ENCODE measurements around the gene IMPACT. TPM values are rescaled to one million over a fixed set of nuclear protein-coding genes. Genes with fewer than 3 reads are reported as not detected.

The IMPACT gene
- total and polyA plus RNA-seq, 2 of the 4 experiments (the other 2 are of a cell fraction) = 11.8 to 13.8 TPM

GRCh38 chr18:24429188-24429587 is 2.7 kb downstream of the IMPACT start:
- Histone ChIP-seq H4K5ac (ENCODE audit: low read depth, low read length) (no peak overlapping the region), H3K9me1 (ENCODE audit: insufficient read depth, low read length) (peaks cover 3% of the 10 kb centered on the region), H3K27me3 (ENCODE audit: control insufficient read depth, insufficient read depth, low read length) (no peaks in the 10 kb centered on the region), H2BK15ac (ENCODE audit: low read depth, low read length) (no peak overlapping the region), H3K4me3 (ENCODE audit: insufficient read depth, low read depth, low read length) (no peak overlapping the region), H3K56ac (ENCODE audit: extremely low read depth, insufficient read depth, low read length) (no peak overlapping the region), H3K4ac (ENCODE audit: low read depth, low read length) (no peak overlapping the region), H3K18ac (ENCODE audit: low read depth, low read length) (no peak overlapping the region), H4K20me1 (ENCODE audit: insufficient read depth, low read length) (no peaks in the 10 kb centered on the region), H3K79me1 (ENCODE audit: low read depth in 1 of 2, low read length in 2 of 2) (peaks cover 19 to 29% of the 10 kb centered on the region in 2 experiments), H2BK5ac (ENCODE audit: low read depth, low read length, poor library complexity, severe bottlenecking) (no peak overlapping the region), H3K4me2 (ENCODE audit: low read depth, low read length) (no peak overlapping the region), H2BK20ac (ENCODE audit: low read depth, low read length) (no peak overlapping the region), H3K27ac (ENCODE audit: insufficient read depth, low read length) (no peak overlapping the region), H3K9me3 (ENCODE audit: control insufficient read depth, insufficient read depth, low read length) (no peaks in the 10 kb centered on the region), H3K36me3 (ENCODE audit: control insufficient read depth, insufficient read depth, low read length) (peaks cover 3% of the 10 kb centered on the region; the same call in 1 of the 2 replicates), H4K8ac (ENCODE audit: low read depth in 2 of 2, low read length in 2 of 2) (no peak overlapping the region), H4K91ac (ENCODE audit: insufficient read depth, low read depth, low read length) (no peak overlapping the region), H3K14ac (replicated peaks; ENCODE audit: low read depth, low read length) (no peak overlapping the region), H2AK5ac (ENCODE audit: low read depth, low read length) (no peak overlapping the region), H2AFZ (replicated peaks; ENCODE audit: low read length, poor library complexity) (no peak overlapping the region), H2BK120ac (ENCODE audit: low read depth, low read length) (no peak overlapping the region), H3K23ac (ENCODE audit: low read depth, low read length) (no peak overlapping the region), H3K4me1 (ENCODE audit: control insufficient read depth, insufficient read depth, low read length) (no peaks in the 10 kb centered on the region; the same call in 1 of the 2 replicates), H2AK9ac (replicated peaks; ENCODE audit: low read depth, low read length, poor library complexity) (no peak overlapping the region), H3K9ac (ENCODE audit: low read depth, low read length) (no peak overlapping the region)
- no TSS peak for BruUV-seq (replicated peaks)
- TF ChIP-seq FOS (IDR thresholded peaks at IDR 0.05; ENCODE audit: low read depth, low read length) = no peak
- TF ChIP-seq CHD1 (IDR thresholded peaks at IDR 0.05; ENCODE audit: low read depth, low read length) = no peak
- TF ChIP-seq MAZ (IDR thresholded peaks at IDR 0.05; ENCODE audit: borderline replicate concordance, low read depth, low read length) = no peak
- TF ChIP-seq POLR2A (IDR thresholded peaks at IDR 0.05; ENCODE audit: low read depth, low read length) = no peak
- TF ChIP-seq, protein P1, sequence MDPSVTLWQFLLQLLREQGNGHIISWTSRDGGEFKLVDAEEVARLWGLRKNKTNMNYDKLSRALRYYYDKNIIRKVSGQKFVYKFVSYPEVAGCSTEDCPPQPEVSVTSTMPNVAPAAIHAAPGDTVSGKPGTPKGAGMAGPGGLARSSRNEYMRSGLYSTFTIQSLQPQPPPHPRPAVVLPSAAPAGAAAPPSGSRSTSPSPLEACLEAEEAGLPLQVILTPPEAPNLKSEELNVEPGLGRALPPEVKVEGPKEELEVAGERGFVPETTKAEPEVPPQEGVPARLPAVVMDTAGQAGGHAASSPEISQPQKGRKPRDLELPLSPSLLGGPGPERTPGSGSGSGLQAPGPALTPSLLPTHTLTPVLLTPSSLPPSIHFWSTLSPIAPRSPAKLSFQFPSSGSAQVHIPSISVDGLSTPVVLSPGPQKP (IDR thresholded peaks at IDR 0.05; ENCODE audit: borderline replicate concordance, low read depth, low read length) = no peak
- no peak for TF ChIP-seq MAFK (IDR thresholded peaks at IDR 0.05; ENCODE audit: low read depth, low read length)
- TF ChIP-seq SMC3 (IDR thresholded peaks at IDR 0.05; ENCODE audit: low read depth, low read length) = no peak
- TF ChIP-seq USF2 (IDR thresholded peaks at IDR 0.05; ENCODE audit: low read depth, low read length) = no peak
- TF ChIP-seq CTCF (conservative IDR thresholded peaks at IDR 0.05; ENCODE audit: low read depth, low read length) = no peak
- intact Hi-C loops (cut with micrococcal nuclease) (no loop called here), in situ Hi-C loops (cut with MboI; ENCODE audit: low sequenced_read_pairs) (no loop called here), dilution Hi-C loops (cut with HindIII; ENCODE audit: low sequenced_read_pairs, unreplicated experiment) (no loop called here)
- DNase-seq = no peak
- CTCF ChIA-PET = no interaction called here
- ATAC-seq (ENCODE audit: low read depth) = no peak
- POLR2A ChIA-PET (ENCODE audit: unreplicated experiment) = no interaction called here
- WGBS, 2 experiments (ENCODE audit: extremely low coverage in 2 of 2, insufficient read length in 1 of 2) = no CpG with 5 or more reads among the region's 4 CpGs
